ENCODE data around the gene MARVELD1.

- no peak for TF ChIP-seq CTCF (conservative IDR thresholded peaks at IDR 0.05)
- no peak for TF ChIP-seq ZFX (IDR thresholded peaks at IDR 0.05)
Measured at GRCh38 chr10:97765201-97765600, 51.7 kb downstream of the MARVELD1 start.
